Astrocyte (in vitro differentiated cells and primary cell): ENCODE measurements around the gene ITGA3. TPM values are rescaled to one million over a fixed set of nuclear protein-coding genes. Genes with fewer than 3 reads are reported as not detected.

ENCODE experiments used
- DNase-seq: peaks from one replicate; pipeline ENCODE4 v3.0.0-alpha.2; 2010; ENCODE audit warnings: low read depth
- FAIRE-seq: peaks from 2 replicates; lab custom pipeline; 2011; peaks lifted over from hg19 to GRCh38; lab: Jason Lieb, UNC
- H2AFZ ChIP-seq: 2 replicates; pipeline ENCODE4 v1.6.0; 2012; ENCODE audit warnings: low read depth, low read length, inconsistent platforms
- H3K27ac ChIP-seq: 2 replicates; pipeline ENCODE4 v1.5.1; 2011; ENCODE audit warnings: low read depth, low read length, inconsistent platforms
- H3K27me3 ChIP-seq: 2 replicates; pipeline ENCODE4 v1.6.0; 2011; ENCODE audit warnings: low read length, inconsistent platforms; ENCODE audit not compliant: insufficient read depth
- H3K36me3 ChIP-seq: 2 replicates; pipeline ENCODE4 v1.5.1; 2011; ENCODE audit warnings: low read length, inconsistent platforms; ENCODE audit not compliant: insufficient read depth
- H3K4me1 ChIP-seq: 2 replicates; pipeline ENCODE4 v1.5.1; 2011; ENCODE audit warnings: low read length, inconsistent platforms; ENCODE audit not compliant: insufficient read depth
- H3K4me2 ChIP-seq: 2 replicates; pipeline ENCODE4 v1.6.0; 2012; ENCODE audit warnings: low read length, inconsistent platforms
- H3K4me3 ChIP-seq: 2 replicates; pipeline ENCODE4 v1.5.1; 2011; ENCODE audit warnings: low read depth, mild to moderate bottlenecking, low read length, inconsistent platforms; ENCODE audit not compliant: insufficient read depth
- H3K79me2 ChIP-seq: 2 replicates; pipeline ENCODE4 v1.6.0; 2012; ENCODE audit warnings: mild to moderate bottlenecking, low read length, inconsistent platforms; ENCODE audit not compliant: insufficient read depth
- H3K9ac ChIP-seq: 2 replicates; pipeline ENCODE4 v1.6.0; 2012; ENCODE audit warnings: mild to moderate bottlenecking, low read length, inconsistent platforms
- H3K9me3 ChIP-seq: 2 replicates; pipeline ENCODE4 v1.5.1; 2012; ENCODE audit warnings: low read depth, mild to moderate bottlenecking, low read length, inconsistent platforms; ENCODE audit not compliant: insufficient read depth
- H4K20me1 ChIP-seq: 2 replicates; pipeline ENCODE4 v1.6.0; 2012; ENCODE audit warnings: low read length, inconsistent platforms; ENCODE audit not compliant: insufficient read depth
- H3K27ac Mint-ChIP-seq: one replicate; pipeline ENCODE4 v1.8.0; 2021; ENCODE audit warnings: mild to moderate bottlenecking, mixed read lengths; ENCODE audit not compliant: unreplicated experiment
- H3K27me3 Mint-ChIP-seq: one replicate; pipeline ENCODE4 v1.8.0; 2021; ENCODE audit warnings: low read depth, mixed read lengths; ENCODE audit not compliant: unreplicated experiment
- H3K36me3 Mint-ChIP-seq: one replicate; pipeline ENCODE4 v1.8.0; 2021; ENCODE audit warnings: low read depth, mixed read lengths; ENCODE audit not compliant: unreplicated experiment
- H3K4me1 Mint-ChIP-seq: one replicate; pipeline ENCODE4 v1.8.0; 2021; ENCODE audit warnings: low read depth, mixed read lengths; ENCODE audit not compliant: unreplicated experiment
- H3K4me3 Mint-ChIP-seq: one replicate; pipeline ENCODE4 v1.8.0; 2021; ENCODE audit warnings: mild to moderate bottlenecking, moderate library complexity, mixed read lengths; ENCODE audit not compliant: unreplicated experiment
- H3K9me3 Mint-ChIP-seq: one replicate; pipeline ENCODE4 v1.8.0; 2021; ENCODE audit warnings: mild to moderate bottlenecking, mixed read lengths; ENCODE audit not compliant: unreplicated experiment
- EZH2 ChIP-seq: IDR thresholded peaks from 2 replicates; pipeline ENCODE4 v1.6.1; 2012; ENCODE audit warnings: mild to moderate bottlenecking, low read length, inconsistent platforms; ENCODE audit not compliant: insufficient read depth
- total RNA-seq: library from RNA; stranded (reverse); gene quantifications from 2 replicates; pipeline ENCODE4 v1.2.1, GENCODE V29; 2021
- TF ChIP-seq, protein P1 (sequence below): IDR thresholded peaks from 2 replicates; pipeline ENCODE4 v1.5.1; 2011; ENCODE audit warnings: low read depth, mild to moderate bottlenecking, inconsistent platforms, low read length, moderate library complexity; ENCODE audit not compliant: insufficient read depth

ITGA3 gene
- total RNA-seq, 1 donor from 2014 or later = 319 TPM

- H3K4me1 Mint-ChIP-seq = peaks cover 35% of the 10 kb centered on the region
- FAIRE-seq (no peak), DNase-seq (no peak)
- no peaks in the 10 kb centered on the region for H4K20me1 ChIP-seq
- H3K36me3 ChIP-seq = no peaks in the 10 kb centered on the region
- peaks cover 5% of the 10 kb centered on the region for H3K9me3 ChIP-seq
- H3K4me1 ChIP-seq = peaks cover 27% of the 10 kb centered on the region
- TF ChIP-seq EZH2 = no peak
- TF ChIP-seq, protein P1, sequence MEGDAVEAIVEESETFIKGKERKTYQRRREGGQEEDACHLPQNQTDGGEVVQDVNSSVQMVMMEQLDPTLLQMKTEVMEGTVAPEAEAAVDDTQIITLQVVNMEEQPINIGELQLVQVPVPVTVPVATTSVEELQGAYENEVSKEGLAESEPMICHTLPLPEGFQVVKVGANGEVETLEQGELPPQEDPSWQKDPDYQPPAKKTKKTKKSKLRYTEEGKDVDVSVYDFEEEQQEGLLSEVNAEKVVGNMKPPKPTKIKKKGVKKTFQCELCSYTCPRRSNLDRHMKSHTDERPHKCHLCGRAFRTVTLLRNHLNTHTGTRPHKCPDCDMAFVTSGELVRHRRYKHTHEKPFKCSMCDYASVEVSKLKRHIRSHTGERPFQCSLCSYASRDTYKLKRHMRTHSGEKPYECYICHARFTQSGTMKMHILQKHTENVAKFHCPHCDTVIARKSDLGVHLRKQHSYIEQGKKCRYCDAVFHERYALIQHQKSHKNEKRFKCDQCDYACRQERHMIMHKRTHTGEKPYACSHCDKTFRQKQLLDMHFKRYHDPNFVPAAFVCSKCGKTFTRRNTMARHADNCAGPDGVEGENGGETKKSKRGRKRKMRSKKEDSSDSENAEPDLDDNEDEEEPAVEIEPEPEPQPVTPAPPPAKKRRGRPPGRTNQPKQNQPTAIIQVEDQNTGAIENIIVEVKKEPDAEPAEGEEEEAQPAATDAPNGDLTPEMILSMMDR = no peak
- H3K9me3 Mint-ChIP-seq = no peaks in the 10 kb centered on the region
- no peak overlapping the region for H2AFZ ChIP-seq
- H3K9ac ChIP-seq = no peak overlapping the region
- H3K4me3 Mint-ChIP-seq = no peak overlapping the region
- H3K36me3 Mint-ChIP-seq = no peaks in the 10 kb centered on the region
- H3K27me3 ChIP-seq = no peaks in the 10 kb centered on the region
- no peaks in the 10 kb centered on the region for H3K79me2 ChIP-seq
- peak overlapping the region; percentile 70 for H3K27ac Mint-ChIP-seq
- H3K4me3 ChIP-seq = no peak overlapping the region
- H3K27ac ChIP-seq = no peak overlapping the region
- peaks cover 1% of the 10 kb centered on the region for H3K27me3 Mint-ChIP-seq
- H3K4me2 ChIP-seq = no peak overlapping the region
Measured at GRCh38 chr17:50026046-50026675, 29.7 kb upstream of the ITGA3 start.

GRCh38 chr17:50026837-50027171, 29.1 kb upstream of the ITGA3 start:
- TF ChIP-seq, protein P1 = peak; percentile 93
- TF ChIP-seq EZH2 = no peak
- H3K9me3 Mint-ChIP-seq = no peaks in the 10 kb centered on the region
- Histone ChIP-seq H3K9me3 (peaks cover 5% of the 10 kb centered on the region), H3K9ac (peak overlapping the region; percentile 68), H3K79me2 (no peaks in the 10 kb centered on the region), H4K20me1 (no peaks in the 10 kb centered on the region), H3K4me3 (peak overlapping the region; percentile 38), H3K27ac (peak overlapping the region; percentile 80), H2AFZ (peak overlapping the region; percentile 66), H3K4me2 (peak overlapping the region; percentile 84), H3K27me3 (no peaks in the 10 kb centered on the region), H3K4me1 (peaks cover 27% of the 10 kb centered on the region), H3K36me3 (no peaks in the 10 kb centered on the region)
- DNase-seq (peak; percentile 55), FAIRE-seq (peak; percentile 90)
- no peaks in the 10 kb centered on the region for H3K36me3 Mint-ChIP-seq
- H3K27me3 Mint-ChIP-seq = no peaks in the 10 kb centered on the region
- H3K4me1 Mint-ChIP-seq = peaks cover 35% of the 10 kb centered on the region
- no peak overlapping the region for H3K4me3 Mint-ChIP-seq
- peak overlapping the region; percentile 70 for H3K27ac Mint-ChIP-seq

GRCh38 chr17:50027172-50027880, 28.6 kb upstream of the ITGA3 start:
- Histone ChIP-seq H2AFZ (peak overlapping the region; percentile 66), H3K36me3 (no peaks in the 10 kb centered on the region), H3K9ac (peak overlapping the region; percentile 68), H3K9me3 (peaks cover 5% of the 10 kb centered on the region), H3K27ac (peak overlapping the region; percentile 80), H4K20me1 (no peaks in the 10 kb centered on the region), H3K79me2 (no peaks in the 10 kb centered on the region), H3K27me3 (no peaks in the 10 kb centered on the region), H3K4me1 (peaks cover 27% of the 10 kb centered on the region), H3K4me2 (peak overlapping the region; percentile 84), H3K4me3 (peak overlapping the region; percentile 38)
- Mint-ChIP-seq H3K4me3 (peak overlapping the region; percentile 74), H3K4me1 (peaks cover 33% of the 10 kb centered on the region), H3K27ac (peak overlapping the region; percentile 94), H3K27me3 (no peaks in the 10 kb centered on the region), H3K36me3 (no peaks in the 10 kb centered on the region), H3K9me3 (no peaks in the 10 kb centered on the region)
- no peak for TF ChIP-seq EZH2
- TF ChIP-seq, protein P1 = no peak
- DNase-seq (peak; percentile 92), FAIRE-seq (peak; percentile 47)
